A673 (cell line): ENCODE measurements around the gene WDR43.

ENCODE experiments used
- EZH2 ChIP-seq: fragments of 200-600 bp; sonication (generic); IDR thresholded peaks from 2 replicates; pipeline ENCODE4 v1.6.1; 2017; ENCODE audit warnings: borderline replicate concordance, low read depth, mild to moderate bottlenecking, mixed read lengths, antibody characterized with exemption, low read length; ENCODE audit not compliant: poor library complexity, severe bottlenecking
- TF ChIP-seq, protein P1 (sequence below): fragments of 300-800, 200-600 bp; sonication (generic); conservative IDR thresholded peaks from 2 replicates; pipeline ENCODE4 v1.5.1; 2017; ENCODE audit warnings: low read depth, mild to moderate bottlenecking, antibody characterized with exemption, low read length, moderate library complexity, mixed read lengths

DNA sequence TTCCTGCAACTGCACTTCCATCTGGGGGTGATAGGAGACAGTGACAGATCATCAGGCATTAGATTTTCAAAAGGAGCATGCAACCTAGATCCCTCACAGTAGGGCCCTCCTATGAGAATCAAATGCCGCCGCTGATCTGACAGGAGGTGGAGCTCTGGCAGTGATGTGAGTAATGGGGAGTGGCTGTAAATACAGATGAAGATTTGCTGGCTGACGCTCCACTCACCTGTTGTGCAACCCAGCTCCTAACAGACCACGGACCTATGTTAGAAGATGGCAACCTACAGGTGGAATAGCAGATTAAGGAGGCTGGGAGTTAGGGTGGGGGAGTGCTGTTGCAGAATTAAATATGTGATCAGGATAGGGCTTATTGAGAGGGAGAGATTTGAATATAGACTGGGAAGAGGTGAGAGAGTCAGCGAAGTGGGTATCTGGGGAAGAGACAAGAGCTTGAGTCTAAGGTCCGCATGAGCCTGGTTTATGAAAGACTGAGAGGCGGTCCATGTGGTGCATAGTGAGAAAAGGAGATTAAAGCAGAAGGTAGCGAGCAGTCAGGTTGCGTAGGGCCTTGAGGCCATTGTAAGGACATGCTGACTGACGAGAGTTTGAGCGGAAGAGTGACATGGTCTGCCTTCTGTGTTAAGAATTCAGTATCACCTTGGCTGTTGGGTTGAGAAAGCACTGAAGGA, 55.3 kb downstream of the WDR43 start:
- TF ChIP-seq EZH2 = no peak
- TF ChIP-seq, protein P1, sequence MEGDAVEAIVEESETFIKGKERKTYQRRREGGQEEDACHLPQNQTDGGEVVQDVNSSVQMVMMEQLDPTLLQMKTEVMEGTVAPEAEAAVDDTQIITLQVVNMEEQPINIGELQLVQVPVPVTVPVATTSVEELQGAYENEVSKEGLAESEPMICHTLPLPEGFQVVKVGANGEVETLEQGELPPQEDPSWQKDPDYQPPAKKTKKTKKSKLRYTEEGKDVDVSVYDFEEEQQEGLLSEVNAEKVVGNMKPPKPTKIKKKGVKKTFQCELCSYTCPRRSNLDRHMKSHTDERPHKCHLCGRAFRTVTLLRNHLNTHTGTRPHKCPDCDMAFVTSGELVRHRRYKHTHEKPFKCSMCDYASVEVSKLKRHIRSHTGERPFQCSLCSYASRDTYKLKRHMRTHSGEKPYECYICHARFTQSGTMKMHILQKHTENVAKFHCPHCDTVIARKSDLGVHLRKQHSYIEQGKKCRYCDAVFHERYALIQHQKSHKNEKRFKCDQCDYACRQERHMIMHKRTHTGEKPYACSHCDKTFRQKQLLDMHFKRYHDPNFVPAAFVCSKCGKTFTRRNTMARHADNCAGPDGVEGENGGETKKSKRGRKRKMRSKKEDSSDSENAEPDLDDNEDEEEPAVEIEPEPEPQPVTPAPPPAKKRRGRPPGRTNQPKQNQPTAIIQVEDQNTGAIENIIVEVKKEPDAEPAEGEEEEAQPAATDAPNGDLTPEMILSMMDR = no peak
